Astrocyte of the cerebellum (primary cell): ENCODE data around the gene DHX29.

Experiments
- DNase-seq: peaks from one replicate; pipeline ENCODE4 v3.0.0-alpha.2; 2011; ENCODE audit warnings: low read depth
- H3K4me3 ChIP-seq: 2 replicates; pipeline ENCODE4 v1.5.1; 2011; ENCODE audit warnings: mild to moderate bottlenecking, low read depth, low read length, moderate library complexity
- CTCF ChIP-seq: IDR thresholded peaks from 2 replicates; pipeline ENCODE4 v1.5.1; 2012; ENCODE audit warnings: low read length, low read depth, moderate library complexity, mild to moderate bottlenecking; ENCODE audit errors: missing control alignments
- in situ Hi-C: cut with HindIII; loops from 2 replicates; pipeline ENCODE4 v1.10.0; 2017; ENCODE audit warnings: low sequenced_read_pairs

The DHX29 gene

GRCh38 chr5:55225346-55225745 is 82.1 kb downstream of the DHX29 start:
- TF ChIP-seq CTCF, result no peak
- H3K4me3 ChIP-seq, result no peak overlapping the region
- in situ Hi-C loops, result no loop called here
- DNase-seq, result no peak

- no peak overlapping the region for H3K4me3 ChIP-seq
- DNase-seq, result no peak
- in situ Hi-C loops, result no loop called here
- TF ChIP-seq CTCF, result no peak
Measured at GRCh38 chr5:55223812-55224240, 83.7 kb downstream of the DHX29 start.

DNA sequence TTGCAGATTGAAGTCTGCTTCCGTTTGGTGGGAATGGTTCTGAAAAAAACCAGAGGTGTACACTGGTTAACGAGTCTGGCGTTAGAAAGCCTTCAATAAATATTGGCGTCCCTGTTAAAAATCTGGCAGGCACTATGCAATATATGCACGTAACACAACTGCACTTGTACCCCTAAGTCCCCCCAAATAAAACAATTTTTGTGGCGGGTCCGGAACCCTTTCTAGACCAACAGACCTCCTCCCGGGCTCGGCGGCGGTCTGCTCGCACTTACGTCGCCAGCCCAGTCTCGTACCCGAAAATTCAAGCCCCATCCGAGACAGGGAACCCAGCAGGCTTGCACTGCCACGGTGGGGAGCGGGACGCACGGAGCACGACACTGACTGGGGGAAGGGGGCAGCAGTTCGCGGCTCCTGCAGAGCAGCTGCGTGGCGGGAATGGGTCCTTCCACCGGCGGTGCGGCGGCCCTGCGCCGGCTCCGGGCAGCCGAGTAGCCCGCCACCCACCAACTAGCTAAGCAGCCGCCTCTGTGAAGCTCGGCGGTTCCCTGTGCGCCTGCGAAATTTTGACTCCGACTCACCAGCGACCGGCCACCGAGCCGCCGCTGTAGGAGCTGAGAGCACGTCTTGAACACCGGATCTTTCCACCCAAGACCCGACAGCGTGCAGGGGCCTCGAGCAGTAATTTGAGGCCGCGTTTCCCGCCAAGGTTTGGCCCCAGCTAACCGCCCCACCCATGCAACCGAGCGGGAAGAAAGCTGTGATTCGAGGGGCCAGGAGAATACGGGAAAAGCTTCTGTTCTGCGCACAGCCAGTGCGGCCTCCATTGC is 84.3 kb downstream of the DHX29 start:
- in situ Hi-C loops, result no loop called here
- no peak overlapping the region for H3K4me3 ChIP-seq
- no peak for DNase-seq
- no peak for TF ChIP-seq CTCF

DNA sequence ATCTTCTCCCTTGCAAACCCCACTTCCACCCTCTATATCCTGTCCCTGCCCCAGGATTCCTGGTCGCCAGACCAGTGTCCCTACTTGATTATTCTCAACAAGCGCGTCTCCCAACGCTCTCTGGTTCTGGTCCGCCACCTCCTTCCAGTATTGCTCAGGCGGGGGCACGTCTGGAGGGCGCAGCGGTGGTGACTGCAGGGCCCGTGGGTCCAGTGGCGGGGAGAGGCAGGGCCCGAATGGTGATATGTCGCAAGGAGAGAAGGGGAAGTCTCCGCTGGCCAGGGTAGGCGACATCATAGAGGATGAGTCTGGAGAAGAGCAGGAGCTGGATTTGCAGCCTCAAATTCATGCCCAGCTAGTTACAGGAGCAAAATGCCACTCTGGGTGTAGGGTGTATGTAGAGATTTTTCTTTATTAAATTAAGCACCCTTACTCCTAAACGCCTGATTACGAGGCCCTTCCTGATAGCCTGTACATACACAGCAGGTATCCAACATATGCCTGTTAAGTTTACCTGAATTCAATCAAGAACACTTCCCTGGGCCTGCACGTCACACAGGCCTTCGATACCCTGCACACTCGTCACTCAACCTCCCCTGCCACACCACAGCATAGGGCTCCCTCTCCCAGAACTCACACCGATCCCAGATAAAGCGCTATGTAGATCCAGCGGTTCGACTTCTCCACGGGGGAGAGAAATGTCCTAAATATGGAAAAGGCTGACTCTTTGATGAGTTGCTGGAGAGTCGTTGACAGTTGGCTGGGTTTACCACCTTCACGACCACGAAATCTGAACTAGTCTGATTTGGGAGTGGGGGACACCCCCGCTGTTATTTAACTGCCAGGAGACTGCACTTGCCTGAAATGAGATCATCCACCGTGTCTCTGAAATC is 85.2 kb downstream of the DHX29 start:
- H3K4me3 ChIP-seq, result no peak overlapping the region
- no peak for DNase-seq
- in situ Hi-C loops, result no loop called here
- TF ChIP-seq CTCF, result no peak

DNA sequence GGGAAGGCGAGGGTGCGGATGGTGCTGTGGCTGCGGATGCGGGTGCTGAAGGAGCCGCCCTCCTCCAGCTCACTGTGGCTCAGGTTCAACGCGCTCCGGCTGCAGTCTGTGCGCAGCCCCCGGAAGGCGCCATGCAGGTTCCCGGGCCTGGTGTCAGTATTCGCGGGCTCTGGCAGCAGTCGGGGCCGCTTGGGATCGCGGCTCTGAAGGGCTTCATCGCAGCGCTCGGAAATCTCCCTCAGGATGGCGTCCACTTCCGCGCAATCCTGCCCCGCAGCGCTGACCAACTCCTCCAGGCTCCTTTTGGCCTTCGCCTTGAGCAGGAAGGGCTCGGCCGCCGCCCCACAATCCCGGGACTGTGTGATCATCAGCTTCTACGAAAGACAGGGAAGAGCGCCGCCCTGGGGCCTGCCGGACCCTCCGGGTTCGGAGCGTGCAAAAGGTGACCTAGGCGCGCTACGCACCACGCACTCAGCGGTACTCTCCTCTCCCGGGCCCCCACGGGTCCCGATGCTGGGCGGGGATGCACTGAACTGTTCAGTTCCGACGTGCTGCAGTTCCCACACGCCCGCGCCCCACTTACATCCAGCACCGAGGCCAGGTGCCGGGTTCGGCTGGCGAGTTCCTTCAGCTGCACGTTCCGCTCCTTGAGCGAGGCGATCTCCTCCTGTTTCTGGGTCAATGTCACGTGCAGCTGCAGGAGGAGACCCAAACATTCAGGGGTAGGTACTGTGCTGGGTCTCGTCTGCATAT is 86.9 kb downstream of the DHX29 start:
- in situ Hi-C loops, result no loop called here
- DNase-seq, result no peak
- peak; percentile 13 for TF ChIP-seq CTCF
- peak overlapping the region; percentile 29 for H3K4me3 ChIP-seq

DNA sequence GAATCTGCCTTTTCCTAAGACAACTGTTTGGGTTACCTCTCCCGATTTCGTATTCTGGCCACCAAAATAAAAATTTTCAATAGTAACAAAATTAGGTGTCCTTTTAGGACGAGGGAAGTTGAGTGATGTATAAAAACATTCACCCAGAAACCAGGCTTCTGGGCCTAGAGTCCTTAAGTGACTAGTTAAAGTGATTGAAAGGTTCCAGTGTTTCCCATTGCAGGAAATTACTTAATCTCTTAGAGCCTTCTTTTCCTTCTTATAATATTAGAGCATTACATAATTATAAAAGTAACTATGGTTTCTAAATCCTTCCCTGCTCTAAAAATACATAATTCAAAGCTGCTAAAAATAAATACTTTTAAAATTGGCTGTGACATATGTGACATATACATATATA is 87.7 kb downstream of the DHX29 start:
- no peak for TF ChIP-seq CTCF
- no peak overlapping the region for H3K4me3 ChIP-seq
- no peak for DNase-seq
- in situ Hi-C loops, result no loop called here
